Stimulated activated CD4-positive, alpha-beta T cell treated with anti-CD3 and anti-CD28 coated beads, TNF-alpha, amount 100 ng/mL, for 24 hours (primary cell): Measurements from ENCODE around the gene PTH1R.

Source experiments
- DNase-seq, 3 experiments: peaks; one replicate each; pipeline ENCODE4 v3.0.0-alpha.2; 2020; ENCODE audit warnings: low read depth in 3 of 3

The PTH1R gene

GRCh38 chr3:46930166-46930944, 52.8 kb downstream of the PTH1R start:
- DNase-seq = no peak

- DNase-seq = no peak
Observed at GRCh38 chr3:46930945-46931403, 53.5 kb downstream of the PTH1R start.

GRCh38 chr3:46931631-46932331, 54.3 kb downstream of the PTH1R start:
- DNase-seq = no peak

- no peak for DNase-seq
Observed at GRCh38 chr3:46932455-46933225, 55.1 kb downstream of the PTH1R start.

- DNase-seq = no peak
Observed at GRCh38 chr3:46933261-46933660, 55.7 kb downstream of the PTH1R start.

GRCh38 chr3:46934072-46934471, 56.6 kb downstream of the PTH1R start:
- DNase-seq = no peak

- no peak for DNase-seq
Observed at GRCh38 chr3:46934498-46935167, 57.1 kb downstream of the PTH1R start.

GRCh38 chr3:46935168-46935858, 57.8 kb downstream of the PTH1R start:
- DNase-seq = no peak

GRCh38 chr3:46935989-46936558, 58.6 kb downstream of the PTH1R start:
- no peak for DNase-seq

GRCh38 chr3:46936733-46937250, 59.3 kb downstream of the PTH1R start:
- DNase-seq = no peak

- DNase-seq = no peak
Observed at GRCh38 chr3:46938118-46938517, 60.6 kb downstream of the PTH1R start.

GRCh38 chr3:46939578-46940445, 62.3 kb downstream of the PTH1R start:
- DNase-seq = no peak

GRCh38 chr3:46942076-46942475, 64.6 kb downstream of the PTH1R start:
- DNase-seq = no peak

GRCh38 chr3:46942481-46943236, 65.1 kb downstream of the PTH1R start:
- no peak for DNase-seq

GRCh38 chr3:46943237-46944187, 66.0 kb downstream of the PTH1R start:
- no peak for DNase-seq

- no peak for DNase-seq
Observed at GRCh38 chr3:46944191-46944590, 66.7 kb downstream of the PTH1R start.

GRCh38 chr3:46946416-46946815, 68.9 kb downstream of the PTH1R start:
- no peak for DNase-seq
